ENCODE results near the gene SLC29A3. TPM values are rescaled to one million over a fixed set of nuclear protein-coding genes. Genes with fewer than 3 reads are reported as not detected.

SLC29A3 gene
- total and polyA plus RNA-seq, 2 experiments from 2014 or later, result 10.3 to 12.3 TPM

- Mint-ChIP-seq H3K4me3 (no peak overlapping the region), H3K4me1 (peaks cover 7% of the 10 kb centered on the region), H3K27me3 (ENCODE audit: insufficient read depth, low read depth, poor library complexity) (peaks cover 22% of the 10 kb centered on the region), H3K9me3 (no peaks in the 10 kb centered on the region), H3K27ac (no peak overlapping the region), H3K36me3 (ENCODE audit: low read depth) (no peaks in the 10 kb centered on the region)
- no peaks in the 10 kb centered on the region for H3K9me2 ChIP-seq (ENCODE audit: insufficient read depth)
- ATAC-seq, result no peak
- H3K4me2 ChIP-seq, result no peak overlapping the region
- DNase-seq (ENCODE audit: low spot score), result no peak
- peaks cover 16% of the 10 kb centered on the region for H3K27me3 ChIP-seq (ENCODE audit: insufficient read depth)
- H3K27ac ChIP-seq (ENCODE audit: low read depth), result no peak overlapping the region
- no peaks in the 10 kb centered on the region for H4K20me1 ChIP-seq (replicated peaks; ENCODE audit: insufficient read depth)
- H3K4me3 ChIP-seq, result no peak overlapping the region
- no peak overlapping the region for H2AFZ ChIP-seq
- H3K4me1 ChIP-seq (ENCODE audit: insufficient read depth), result peaks cover 5% of the 10 kb centered on the region
- no peaks in the 10 kb centered on the region for H3K79me2 ChIP-seq (replicated peaks; ENCODE audit: insufficient read depth)
- H3K36me3 ChIP-seq (ENCODE audit: insufficient read depth), result no peaks in the 10 kb centered on the region
- no peak for TF ChIP-seq STAT1 (IDR thresholded peaks at IDR 0.05; ENCODE audit: unreplicated experiment)
- TF ChIP-seq, protein P1, sequence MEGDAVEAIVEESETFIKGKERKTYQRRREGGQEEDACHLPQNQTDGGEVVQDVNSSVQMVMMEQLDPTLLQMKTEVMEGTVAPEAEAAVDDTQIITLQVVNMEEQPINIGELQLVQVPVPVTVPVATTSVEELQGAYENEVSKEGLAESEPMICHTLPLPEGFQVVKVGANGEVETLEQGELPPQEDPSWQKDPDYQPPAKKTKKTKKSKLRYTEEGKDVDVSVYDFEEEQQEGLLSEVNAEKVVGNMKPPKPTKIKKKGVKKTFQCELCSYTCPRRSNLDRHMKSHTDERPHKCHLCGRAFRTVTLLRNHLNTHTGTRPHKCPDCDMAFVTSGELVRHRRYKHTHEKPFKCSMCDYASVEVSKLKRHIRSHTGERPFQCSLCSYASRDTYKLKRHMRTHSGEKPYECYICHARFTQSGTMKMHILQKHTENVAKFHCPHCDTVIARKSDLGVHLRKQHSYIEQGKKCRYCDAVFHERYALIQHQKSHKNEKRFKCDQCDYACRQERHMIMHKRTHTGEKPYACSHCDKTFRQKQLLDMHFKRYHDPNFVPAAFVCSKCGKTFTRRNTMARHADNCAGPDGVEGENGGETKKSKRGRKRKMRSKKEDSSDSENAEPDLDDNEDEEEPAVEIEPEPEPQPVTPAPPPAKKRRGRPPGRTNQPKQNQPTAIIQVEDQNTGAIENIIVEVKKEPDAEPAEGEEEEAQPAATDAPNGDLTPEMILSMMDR (conservative IDR thresholded peaks at IDR 0.05; ENCODE audit: low read depth in 2 of 2), result no peak
- TF ChIP-seq ZNF331 (CRISPR knock-in tag; IDR thresholded peaks at IDR 0.05; ENCODE audit: low read depth), result no peak
- no peak for TF ChIP-seq POLR2AphosphoS5 (IDR thresholded peaks at IDR 0.05; ENCODE audit: low read depth)
- TF ChIP-seq, protein P2, sequence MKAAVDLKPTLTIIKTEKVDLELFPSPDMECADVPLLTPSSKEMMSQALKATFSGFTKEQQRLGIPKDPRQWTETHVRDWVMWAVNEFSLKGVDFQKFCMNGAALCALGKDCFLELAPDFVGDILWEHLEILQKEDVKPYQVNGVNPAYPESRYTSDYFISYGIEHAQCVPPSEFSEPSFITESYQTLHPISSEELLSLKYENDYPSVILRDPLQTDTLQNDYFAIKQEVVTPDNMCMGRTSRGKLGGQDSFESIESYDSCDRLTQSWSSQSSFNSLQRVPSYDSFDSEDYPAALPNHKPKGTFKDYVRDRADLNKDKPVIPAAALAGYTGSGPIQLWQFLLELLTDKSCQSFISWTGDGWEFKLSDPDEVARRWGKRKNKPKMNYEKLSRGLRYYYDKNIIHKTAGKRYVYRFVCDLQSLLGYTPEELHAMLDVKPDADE (IDR thresholded peaks at IDR 0.05), result no peak
- TF ChIP-seq JUNB (IDR thresholded peaks at IDR 0.05; ENCODE audit: unreplicated experiment), result no peak
- TF ChIP-seq NANOG (IDR thresholded peaks at IDR 0.05; ENCODE audit: borderline replicate concordance), result no peak
- H3F3A ChIP-seq (replicated peaks; ENCODE audit: low read depth), result 0 out of 2 replicates have a peak, but pooled peaks cover 3% of the 10 kb centered on the region
Measured at GRCh38 chr10:71392292-71392691, 73.2 kb downstream of the SLC29A3 start.

DNA sequence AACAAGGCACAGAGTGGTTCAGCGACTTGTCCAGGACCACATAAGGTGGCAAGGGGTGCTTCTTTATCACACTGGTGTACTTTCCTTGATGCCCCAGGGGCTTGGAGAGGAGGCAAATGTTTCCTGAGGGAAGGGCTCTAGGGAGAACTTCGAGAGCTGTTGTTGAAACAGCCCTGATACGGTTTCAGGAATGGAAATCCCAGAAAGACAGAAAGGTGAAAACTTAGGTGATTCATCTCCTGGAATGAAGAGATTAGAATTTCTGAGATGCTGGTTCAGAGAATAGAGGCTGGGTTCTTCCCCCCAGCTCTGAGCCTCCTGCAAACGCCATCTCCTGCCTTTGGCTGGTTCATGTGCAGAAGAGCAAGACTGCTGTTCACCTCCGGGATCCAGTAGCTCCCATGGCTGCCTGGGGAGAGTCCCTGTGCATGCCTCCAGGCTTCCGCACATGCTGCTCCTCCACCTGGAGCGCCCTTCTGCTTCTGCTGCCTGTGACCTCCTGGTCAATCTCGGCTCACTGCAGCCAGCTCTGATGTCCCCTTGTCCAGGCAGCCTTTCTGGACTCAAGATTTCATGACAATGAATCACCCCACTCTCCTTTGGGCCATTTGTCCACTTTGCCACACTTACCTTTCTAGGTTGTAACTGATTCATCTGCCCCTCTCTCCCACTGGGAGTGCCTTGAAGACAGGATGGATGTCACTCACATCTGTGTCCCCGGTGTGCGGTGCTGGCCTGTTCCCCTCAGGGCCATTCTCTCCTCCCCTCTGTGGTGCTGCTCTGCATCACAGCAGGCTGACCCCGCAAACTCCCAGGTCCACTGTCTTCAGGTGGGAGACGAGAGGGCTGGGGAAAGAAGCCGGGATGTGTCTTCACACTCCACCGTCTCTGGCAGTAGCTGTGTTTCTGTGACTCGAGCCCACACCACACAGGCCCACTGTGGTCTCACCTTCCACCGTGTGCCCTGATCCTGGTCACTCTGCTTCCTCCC lies 74.0 kb downstream of the SLC29A3 start:
- H3K9me3 Mint-ChIP-seq, result no peaks in the 10 kb centered on the region
- H3K4me1 ChIP-seq (ENCODE audit: insufficient read depth), result peaks cover 9% of the 10 kb centered on the region
- no peaks in the 10 kb centered on the region for H3K79me2 ChIP-seq (replicated peaks; ENCODE audit: insufficient read depth)
- no peak overlapping the region for H3K27ac Mint-ChIP-seq
- no peak overlapping the region for H3K4me3 Mint-ChIP-seq
- H3K27me3 Mint-ChIP-seq (ENCODE audit: insufficient read depth, low read depth, poor library complexity), result peaks cover 30% of the 10 kb centered on the region
- no peak overlapping the region for H3K4me3 ChIP-seq
- H3K27ac ChIP-seq (ENCODE audit: low read depth), result no peak overlapping the region
- DNase-seq (ENCODE audit: low spot score), result no peak
- H3K9me2 ChIP-seq (ENCODE audit: insufficient read depth), result no peaks in the 10 kb centered on the region
- H3F3A ChIP-seq (replicated peaks; ENCODE audit: low read depth), result 0 out of 2 replicates have a peak, but pooled peaks cover 3% of the 10 kb centered on the region
- H4K20me1 ChIP-seq (replicated peaks; ENCODE audit: insufficient read depth), result no peaks in the 10 kb centered on the region
- H3K4me1 Mint-ChIP-seq, result peaks cover 9% of the 10 kb centered on the region
- no peak overlapping the region for H3K4me2 ChIP-seq
- no peaks in the 10 kb centered on the region for H3K36me3 Mint-ChIP-seq (ENCODE audit: low read depth)
- H3K36me3 ChIP-seq (ENCODE audit: insufficient read depth), result no peaks in the 10 kb centered on the region
- ATAC-seq, result no peak
- no peak overlapping the region for H2AFZ ChIP-seq
- H3K27me3 ChIP-seq (ENCODE audit: insufficient read depth), result peaks cover 24% of the 10 kb centered on the region
- no peak for TF ChIP-seq EZH2phosphoT487 (IDR thresholded peaks at IDR 0.05; ENCODE audit: unreplicated experiment)
- no peak for TF ChIP-seq JUNB (IDR thresholded peaks at IDR 0.05; ENCODE audit: unreplicated experiment)
- no peak for TF ChIP-seq POLR2AphosphoS5 (IDR thresholded peaks at IDR 0.05; ENCODE audit: low read depth)
- TF ChIP-seq STAT1 (IDR thresholded peaks at IDR 0.05; ENCODE audit: unreplicated experiment), result no peak
- TF ChIP-seq ZNF331 (CRISPR knock-in tag; IDR thresholded peaks at IDR 0.05; ENCODE audit: low read depth), result no peak
- TF ChIP-seq CREB1 (CRISPR knock-in tag; IDR thresholded peaks at IDR 0.05; ENCODE audit: low read depth), result no peak
- no peak for TF ChIP-seq ZNF114 (CRISPR knock-in tag; IDR thresholded peaks at IDR 0.05)
- TF ChIP-seq REST (IDR thresholded peaks at IDR 0.05; ENCODE audit: unreplicated experiment), result no peak

Measured in GM23338 (cell line).